Skin epidermis (tissue), 12 donors: Measurements from ENCODE around the gene DET1.
"Not testable (repeated sequence)": the region's sequence is repeated elsewhere in the genome, so short reads cannot be mapped to it uniquely, and the experiment has no call there.

Source experiments
- H3K27ac ChIP-seq, 21 experiments: fragments of 200-600 bp; sonication (generic) in 11 of 21; one replicate each; pipeline ENCODE4 v1.5.0; 2020; ENCODE audit warnings: mild to moderate bottlenecking in 3 of 21, inconsistent platforms in 2 of 21, moderate library complexity in 2 of 21
- H3K4me3 ChIP-seq, 7 experiments: fragments of 200-600 bp; sonication (generic) in 2 of 7; one replicate each; pipeline ENCODE4 v1.5.0; 2020; ENCODE audit warnings: inconsistent platforms in 2 of 7, mild to moderate bottlenecking in 2 of 7, moderate library complexity in 1 of 7

The DET1 gene

GRCh38 chr15:88541709-88542341, 4.7 kb downstream of the DET1 start:
- Histone ChIP-seq H3K27ac (no peak overlapping the region), H3K4me3 (no peak overlapping the region)

GRCh38 chr15:88541111-88541510, 5.4 kb downstream of the DET1 start:
- not testable (repeated sequence) for H3K27ac ChIP-seq

GRCh38 chr15:88540350-88540749, 6.1 kb downstream of the DET1 start:
- H3K27ac ChIP-seq, H3K4me3 ChIP-seq: not testable (repeated sequence)

More at GRCh38 chr15:88541111-88541510, 5.4 kb downstream of the DET1 start:
- H3K4me3 ChIP-seq, result not testable (repeated sequence)

GRCh38 chr15:88539441-88539840, 7.0 kb downstream of the DET1 start:
- no peak overlapping the region for H3K27ac ChIP-seq
- no peak overlapping the region for H3K4me3 ChIP-seq

- no peak overlapping the region for H3K4me3 ChIP-seq
- no peak overlapping the region for H3K27ac ChIP-seq
These were observed 7.5 kb downstream of the DET1 start for GRCh38 chr15:88538972-88539371.

GRCh38 chr15:88537591-88538317, 8.7 kb downstream of the DET1 start:
- no peak overlapping the region for H3K27ac ChIP-seq
- H3K4me3 ChIP-seq, result no peak overlapping the region

GRCh38 chr15:88535607-88536313, 10.7 kb downstream of the DET1 start:
- Histone ChIP-seq H3K4me3 (no peak overlapping the region), H3K27ac (no peak overlapping the region)

GRCh38 chr15:88535100-88535499, 11.4 kb downstream of the DET1 start:
- H3K4me3 ChIP-seq, result no peak overlapping the region
- no peak overlapping the region for H3K27ac ChIP-seq

GRCh38 chr15:88533376-88533775, 13.1 kb downstream of the DET1 start:
- H3K27ac ChIP-seq, result no peak overlapping the region
- no peak overlapping the region for H3K4me3 ChIP-seq

- H3K4me3 ChIP-seq, result no peak overlapping the region
- H3K27ac ChIP-seq, result no peak overlapping the region
These were observed 17.4 kb downstream of the DET1 start for GRCh38 chr15:88529021-88529630.

- no peak overlapping the region for H3K4me3 ChIP-seq
- H3K27ac ChIP-seq, result no peak overlapping the region
These were observed 20.1 kb downstream of the DET1 start for GRCh38 chr15:88526247-88526879.

GRCh38 chr15:88525418-88525817, 21.1 kb downstream of the DET1 start:
- H3K4me3 ChIP-seq, result no peak overlapping the region
- H3K27ac ChIP-seq, result no peak overlapping the region

GRCh38 chr15:88524094-88524493, 22.4 kb downstream of the DET1 start:
- not testable (repeated sequence) for H3K4me3 ChIP-seq, H3K27ac ChIP-seq

- H3K27ac ChIP-seq, result no peak overlapping the region
These were observed 27.6 kb downstream of the DET1 start for GRCh38 chr15:88518903-88519302.

GRCh38 chr15:88513195-88513594, 33.3 kb downstream of the DET1 start:
- Histone ChIP-seq H3K4me3 (no peak overlapping the region), H3K27ac (no peak overlapping the region)

More at GRCh38 chr15:88518903-88519302, 27.6 kb downstream of the DET1 start:
- no peak overlapping the region for H3K4me3 ChIP-seq

- H3K4me3 ChIP-seq, result no peak overlapping the region
- H3K27ac ChIP-seq, result no peak overlapping the region
These were observed 33.9 kb downstream of the DET1 start for GRCh38 chr15:88512601-88513000.

- Histone ChIP-seq H3K27ac (no peak overlapping the region), H3K4me3 (no peak overlapping the region)
These were observed 34.4 kb downstream of the DET1 start for GRCh38 chr15:88512078-88512477.

GRCh38 chr15:88511161-88511560, 35.3 kb downstream of the DET1 start:
- Histone ChIP-seq H3K4me3 (no peak overlapping the region), H3K27ac (no peak overlapping the region)

GRCh38 chr15:88509964-88510363, 36.5 kb downstream of the DET1 start:
- H3K4me3 ChIP-seq, result no peak overlapping the region
- no peak overlapping the region for H3K27ac ChIP-seq

GRCh38 chr15:88509321-88509720, 37.2 kb downstream of the DET1 start:
- Histone ChIP-seq H3K27ac (no peak overlapping the region), H3K4me3 (no peak overlapping the region)
